GM13976 (cell line): ENCODE data around the gene CFAP92.
"Not testable (repeated sequence)": the region's sequence is repeated elsewhere in the genome, so short reads cannot be mapped to it uniquely, and the experiment has no call there.

Experiments used
- DNase-seq: peaks from one replicate; pipeline ENCODE4 v3.0.0; 2012; ENCODE audit warnings: low spot score
- in situ Hi-C: fragments of 300-500 bp; cut with MboI; formaldehyde crosslinking; loops from one replicate; pipeline ENCODE4 v1.12.0; 2022; ENCODE audit warnings: low sequenced_read_pairs, mixed read lengths, inconsistent platforms; ENCODE audit not compliant: unreplicated experiment
- TF ChIP-seq, protein P1 (sequence below): IDR thresholded peaks from 2 replicates; pipeline ENCODE4 v1.5.1; 2012; ENCODE audit warnings: borderline replicate concordance, mild to moderate bottlenecking; ENCODE audit not compliant: insufficient read depth; ENCODE audit errors: extremely low read depth, missing control alignments, control extremely low read depth

CFAP92 gene

DNA sequence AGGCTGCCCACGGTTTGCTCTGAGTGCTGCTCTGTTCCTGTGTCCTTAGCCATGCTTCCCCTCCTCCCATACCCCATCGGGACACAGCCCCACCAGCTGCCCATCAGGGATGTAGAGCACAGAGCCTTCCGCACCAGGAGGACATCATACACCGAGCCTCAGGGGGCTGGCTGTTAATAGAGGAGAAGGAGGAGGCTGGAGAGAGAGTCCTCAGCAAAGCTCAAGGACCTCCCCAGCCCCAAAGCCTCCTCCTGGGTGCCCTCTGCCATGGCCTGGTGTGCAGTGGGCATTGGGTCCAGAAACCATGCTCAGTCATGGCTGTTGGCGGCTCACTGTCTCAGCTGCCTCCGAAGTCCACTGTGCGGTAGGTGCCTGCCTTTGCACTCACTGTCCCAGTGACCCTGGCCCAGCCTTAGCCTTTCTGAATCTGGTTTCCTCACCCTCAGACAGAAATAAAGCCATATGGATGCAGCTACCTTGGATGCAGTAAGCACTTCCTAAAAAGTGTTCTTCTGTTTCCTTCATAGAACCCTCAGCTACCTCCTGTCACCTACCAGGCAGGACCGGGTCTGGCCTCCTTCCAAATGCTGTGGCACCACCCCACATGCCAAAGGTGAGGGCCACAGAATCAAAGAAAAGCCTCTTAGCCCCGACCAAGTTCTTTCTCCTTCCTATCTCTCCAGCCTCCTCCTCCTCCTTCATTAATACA is 60.5 kb downstream of the CFAP92 start:
- TF ChIP-seq, protein P1, sequence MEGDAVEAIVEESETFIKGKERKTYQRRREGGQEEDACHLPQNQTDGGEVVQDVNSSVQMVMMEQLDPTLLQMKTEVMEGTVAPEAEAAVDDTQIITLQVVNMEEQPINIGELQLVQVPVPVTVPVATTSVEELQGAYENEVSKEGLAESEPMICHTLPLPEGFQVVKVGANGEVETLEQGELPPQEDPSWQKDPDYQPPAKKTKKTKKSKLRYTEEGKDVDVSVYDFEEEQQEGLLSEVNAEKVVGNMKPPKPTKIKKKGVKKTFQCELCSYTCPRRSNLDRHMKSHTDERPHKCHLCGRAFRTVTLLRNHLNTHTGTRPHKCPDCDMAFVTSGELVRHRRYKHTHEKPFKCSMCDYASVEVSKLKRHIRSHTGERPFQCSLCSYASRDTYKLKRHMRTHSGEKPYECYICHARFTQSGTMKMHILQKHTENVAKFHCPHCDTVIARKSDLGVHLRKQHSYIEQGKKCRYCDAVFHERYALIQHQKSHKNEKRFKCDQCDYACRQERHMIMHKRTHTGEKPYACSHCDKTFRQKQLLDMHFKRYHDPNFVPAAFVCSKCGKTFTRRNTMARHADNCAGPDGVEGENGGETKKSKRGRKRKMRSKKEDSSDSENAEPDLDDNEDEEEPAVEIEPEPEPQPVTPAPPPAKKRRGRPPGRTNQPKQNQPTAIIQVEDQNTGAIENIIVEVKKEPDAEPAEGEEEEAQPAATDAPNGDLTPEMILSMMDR, result no peak
- no peak for DNase-seq
- in situ Hi-C loops, result no loop called here

DNA sequence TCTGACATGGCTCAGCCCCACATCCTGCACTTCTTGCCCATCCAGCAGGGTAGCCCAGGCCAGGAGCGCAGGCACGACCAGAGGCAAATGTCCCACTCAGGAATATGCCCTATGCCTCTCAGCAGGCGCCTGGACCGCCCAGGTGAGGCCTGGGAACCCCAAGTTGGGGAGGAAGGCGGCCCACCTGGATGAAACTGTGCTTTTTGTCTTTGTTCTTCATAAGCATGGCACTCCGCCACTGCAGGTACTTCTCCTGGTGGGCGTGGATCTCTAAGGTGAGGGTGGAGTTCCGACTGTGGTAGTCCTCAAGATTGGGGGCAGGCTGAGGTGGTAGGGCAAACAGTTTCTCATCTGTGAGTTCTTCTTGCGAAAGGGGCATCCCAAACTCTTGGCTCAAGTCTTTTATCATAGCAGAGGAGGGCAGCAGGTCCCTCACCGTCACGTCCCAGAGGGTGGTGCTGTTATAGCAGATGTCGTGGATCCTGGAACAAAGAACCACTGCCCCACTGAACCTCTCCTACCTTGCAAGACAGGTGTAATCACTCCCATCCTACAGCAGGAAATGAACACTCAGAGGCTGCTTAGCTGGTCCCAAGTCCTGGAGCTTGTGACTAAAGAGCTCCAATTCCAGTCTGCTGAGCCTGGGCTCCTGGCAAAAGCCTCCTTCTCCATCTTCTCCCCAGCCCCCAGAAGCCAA is 61.2 kb downstream of the CFAP92 start:
- TF ChIP-seq, protein P1, result no peak
- no peak for DNase-seq
- in situ Hi-C loops, result no loop called here

DNA sequence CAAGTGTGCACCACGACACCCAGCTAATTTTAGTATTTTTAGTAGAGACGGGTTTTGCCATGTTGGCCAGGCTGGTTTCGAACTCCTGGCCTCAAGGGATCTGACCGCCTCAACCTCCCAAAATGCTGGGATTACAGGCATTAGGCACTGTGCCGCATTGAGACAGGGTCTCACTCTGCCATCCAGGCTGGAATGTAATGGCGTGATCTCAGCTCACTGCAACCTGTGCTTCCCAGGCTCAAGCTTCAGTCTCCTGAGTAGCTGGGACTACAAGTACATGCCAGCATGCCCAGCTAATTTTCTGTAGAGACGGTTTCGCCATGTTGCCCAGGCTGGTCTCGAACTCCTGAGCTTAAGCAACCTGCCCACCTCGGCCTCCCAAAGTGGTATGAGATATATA is 62.8 kb downstream of the CFAP92 start:
- TF ChIP-seq, protein P1, result no peak
- in situ Hi-C loops, result no loop called here
- no peak for DNase-seq

DNA sequence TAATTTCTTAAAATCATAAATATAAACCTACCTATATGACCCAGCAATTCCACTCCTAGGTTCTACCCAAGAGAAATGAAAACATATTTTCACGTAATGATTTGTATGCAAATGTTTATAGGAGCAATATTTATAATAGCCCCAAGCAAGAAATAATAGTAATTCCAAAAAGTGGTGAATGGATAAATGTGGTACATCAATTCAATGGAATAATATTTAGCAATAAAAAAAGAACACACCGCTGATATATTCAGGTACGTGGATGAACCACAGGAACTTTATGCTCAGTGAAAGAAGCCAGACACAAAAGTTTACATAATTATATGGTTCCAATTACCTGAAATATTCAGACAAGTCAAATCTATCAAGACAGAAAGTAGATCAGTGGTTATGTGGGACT is 64.5 kb downstream of the CFAP92 start:
- no peak for DNase-seq
- in situ Hi-C loops, result no loop called here
- TF ChIP-seq, protein P1, result no peak

DNA sequence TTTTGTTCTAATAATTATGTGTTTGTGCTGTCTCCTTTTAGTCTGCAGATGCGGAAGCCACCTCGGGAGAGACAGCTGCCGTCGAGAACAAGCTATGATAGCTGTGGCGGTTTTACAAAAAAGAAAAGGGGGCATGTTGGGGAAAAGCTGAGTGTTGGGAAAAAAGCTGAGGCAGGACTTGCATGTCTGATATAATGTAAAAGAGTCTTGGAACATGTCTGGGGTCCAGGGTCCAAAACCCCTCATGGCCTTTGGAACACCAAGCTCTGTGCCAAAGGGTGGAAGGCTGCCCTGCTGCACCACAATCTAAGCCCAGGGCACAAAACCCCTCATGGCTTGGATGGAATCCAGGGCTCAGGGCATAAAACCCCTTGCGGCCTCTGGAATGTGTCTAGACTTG is 69.9 kb downstream of the CFAP92 start:
- in situ Hi-C loops, DNase-seq: not testable (repeated sequence)

DNA sequence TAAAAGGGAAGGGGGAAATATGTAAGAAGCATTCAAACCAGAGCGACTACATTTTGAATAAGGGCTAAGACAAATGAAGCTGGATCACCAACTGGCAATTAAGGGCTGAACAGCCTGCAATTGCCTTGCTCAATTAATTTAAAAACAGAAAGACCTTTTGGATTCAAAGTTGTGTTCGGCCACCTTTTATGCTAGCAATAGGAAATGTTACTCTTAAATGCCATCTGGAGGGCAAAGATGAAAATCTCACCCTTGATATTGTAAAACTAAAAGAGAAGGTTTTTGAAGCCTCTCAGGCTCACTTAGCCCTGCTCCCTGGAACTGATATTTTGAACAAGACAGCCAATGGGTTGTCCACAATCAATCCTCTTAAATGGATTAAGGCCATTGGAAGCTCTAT is 70.3 kb downstream of the CFAP92 start:
- no peak for DNase-seq
- in situ Hi-C loops, result no loop called here
- TF ChIP-seq, protein P1, result no peak

DNA sequence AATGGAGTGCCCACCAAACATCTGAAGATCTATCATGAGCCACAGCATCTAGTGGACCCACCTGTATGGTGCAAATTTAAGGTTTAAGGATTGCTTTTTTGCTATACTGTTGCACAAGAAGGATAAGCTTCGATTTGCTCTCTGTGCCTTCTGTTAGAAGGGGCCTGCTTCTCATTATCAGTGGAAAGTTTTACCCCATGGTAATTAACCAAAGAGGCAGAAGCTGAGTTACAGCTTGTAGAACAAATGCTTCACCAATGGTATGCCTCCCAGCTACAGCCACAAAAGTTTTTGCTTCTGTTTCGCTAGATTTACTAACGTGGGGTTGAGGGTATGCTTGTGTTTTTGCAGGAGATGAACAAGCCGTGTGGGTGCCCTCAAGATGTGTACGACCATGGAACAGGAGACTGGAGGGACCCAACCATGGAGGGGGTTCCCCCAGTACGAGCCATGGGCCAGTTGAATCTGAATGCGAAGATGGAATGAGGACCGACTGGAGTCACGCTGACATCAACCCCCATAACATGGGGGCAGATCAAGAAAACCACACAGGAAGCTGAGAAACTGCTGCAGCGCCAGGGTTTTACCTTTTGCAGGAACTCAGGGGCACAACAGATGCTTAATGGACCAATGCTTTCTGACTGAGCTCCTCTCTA is 70.9 kb downstream of the CFAP92 start:
- in situ Hi-C loops, result no loop called here
- DNase-seq, result no peak
- TF ChIP-seq, protein P1, result no peak
